SH-SY5Y (cell line): Measurements from ENCODE around the gene MAST4.

Source experiments
- GATA2 ChIP-seq: IDR thresholded peaks from 2 replicates; pipeline ENCODE4 v1.6.1; 2011; ENCODE audit warnings: mild to moderate bottlenecking, low read depth, low read length
- GATA3 ChIP-seq: IDR thresholded peaks from 2 replicates; pipeline ENCODE4 v1.6.1; 2011; ENCODE audit warnings: low read depth, mild to moderate bottlenecking, low read length, moderate library complexity

The MAST4 gene

DNA sequence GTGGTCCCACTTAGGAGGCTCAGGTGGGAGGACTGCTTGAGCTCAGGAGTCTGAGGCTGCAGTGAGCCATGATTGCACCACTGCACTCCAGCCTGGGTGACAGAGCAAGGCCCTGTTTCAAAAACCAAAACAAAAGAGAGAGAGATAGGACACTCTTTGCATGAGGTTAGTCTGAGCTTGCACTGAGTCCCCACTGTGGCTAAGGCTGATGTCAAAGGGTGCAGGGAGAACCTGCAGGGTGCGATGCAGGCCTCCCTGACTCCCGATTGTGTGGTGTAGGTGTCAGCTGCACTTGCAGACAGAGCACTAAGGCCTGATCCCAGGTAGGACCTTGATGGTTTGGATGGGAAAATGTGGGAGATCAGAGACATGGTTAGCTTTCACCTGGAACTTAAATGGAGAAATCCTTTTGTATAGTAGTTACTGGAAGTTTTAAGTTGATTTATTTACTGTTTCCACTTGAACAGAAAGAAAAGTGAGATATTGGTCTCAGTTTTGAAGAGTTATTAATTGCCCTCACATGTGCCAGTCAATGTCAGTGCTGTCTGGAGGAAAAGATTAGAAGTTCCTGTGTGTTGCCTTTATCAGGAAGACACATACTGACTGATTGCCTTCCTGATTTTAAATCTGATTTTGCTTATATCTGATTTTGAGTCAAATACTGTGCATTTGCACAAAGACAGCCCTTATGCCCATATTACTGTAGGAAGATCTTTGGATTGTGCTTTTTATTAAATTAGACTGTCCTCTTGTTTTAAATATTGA lies 260.0 kb downstream of the MAST4 start:
- TF ChIP-seq GATA2 = peak; percentile 19; the same call in 1 of the 2 replicates
- TF ChIP-seq GATA3 = peak; percentile 42; the same call in 1 of the 2 replicates

DNA sequence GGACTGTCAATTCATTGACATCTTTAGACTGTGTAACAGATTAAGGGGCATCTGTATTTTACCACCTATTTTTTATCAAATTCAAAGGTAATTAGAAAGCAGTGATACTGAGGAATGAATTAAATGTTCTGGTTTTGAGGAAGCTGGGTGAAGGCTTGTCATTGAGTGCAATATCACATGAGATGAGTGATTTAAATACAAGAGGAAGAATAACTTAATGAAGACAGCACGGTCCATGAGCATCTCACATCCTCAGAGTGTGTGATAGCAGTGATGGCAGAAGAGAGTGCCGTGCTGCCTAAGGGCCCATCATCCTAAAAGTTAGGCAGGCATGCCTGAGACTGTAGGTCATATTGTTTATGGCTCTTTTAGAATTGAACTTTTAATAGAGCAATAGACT lies 263.3 kb downstream of the MAST4 start:
- TF ChIP-seq GATA2 = no peak
- no peak for TF ChIP-seq GATA3

DNA sequence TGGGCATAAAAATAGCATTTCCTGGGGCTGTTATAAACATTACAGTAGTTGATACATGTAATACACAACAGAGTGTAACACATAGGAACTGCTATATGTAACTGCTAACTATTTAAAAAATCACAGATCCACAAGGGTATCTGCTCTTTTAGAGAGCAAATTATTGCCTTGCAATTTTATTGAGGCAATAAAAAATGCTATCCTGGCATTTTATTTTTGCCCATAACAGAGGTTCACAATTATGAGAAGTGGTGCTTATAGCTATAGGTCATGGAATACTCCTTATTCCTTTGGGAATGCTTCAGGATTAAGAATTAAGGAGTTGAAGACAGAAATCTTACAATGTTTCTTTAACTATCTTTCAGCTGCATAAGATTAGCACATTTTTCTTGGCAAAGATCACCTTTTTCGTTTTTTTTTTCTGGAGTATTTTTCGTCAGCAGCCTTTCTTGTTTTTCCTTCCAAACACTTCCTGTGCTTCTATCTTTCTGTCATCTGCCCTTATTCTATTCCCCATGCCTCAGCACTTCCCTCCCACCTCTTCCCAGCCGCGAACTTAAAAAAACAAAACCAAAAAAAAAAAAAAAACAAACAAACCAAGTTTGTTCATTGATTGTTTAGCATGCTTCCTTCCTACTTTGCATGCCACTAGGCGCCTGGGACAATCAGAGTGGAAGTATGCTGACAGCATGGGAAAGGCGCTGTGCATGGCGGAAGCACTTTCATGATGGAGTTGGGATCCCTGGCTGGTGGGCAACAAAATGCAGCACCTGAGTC lies 264.2 kb downstream of the MAST4 start:
- TF ChIP-seq GATA3 = no peak
- TF ChIP-seq GATA2 = no peak

DNA sequence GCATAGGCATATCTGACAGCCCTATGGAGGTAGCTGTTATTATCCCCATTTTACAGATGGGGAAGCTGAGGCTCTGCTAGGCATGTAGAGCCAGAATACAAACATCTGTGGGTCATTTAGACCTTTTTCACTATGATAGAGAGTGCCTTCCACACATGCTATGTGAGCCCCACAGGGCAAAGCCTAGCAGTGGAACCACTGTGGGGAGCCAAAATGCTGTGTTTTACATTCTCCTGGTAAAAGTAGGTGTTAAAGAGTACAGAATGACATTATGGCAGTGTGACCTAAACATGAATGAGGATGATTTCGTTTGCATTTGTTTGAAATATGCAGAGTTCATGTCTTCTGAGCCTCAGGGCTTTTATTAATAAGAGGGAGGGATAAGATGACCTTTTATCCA lies 265.2 kb downstream of the MAST4 start:
- no peak for TF ChIP-seq GATA2
- no peak for TF ChIP-seq GATA3

DNA sequence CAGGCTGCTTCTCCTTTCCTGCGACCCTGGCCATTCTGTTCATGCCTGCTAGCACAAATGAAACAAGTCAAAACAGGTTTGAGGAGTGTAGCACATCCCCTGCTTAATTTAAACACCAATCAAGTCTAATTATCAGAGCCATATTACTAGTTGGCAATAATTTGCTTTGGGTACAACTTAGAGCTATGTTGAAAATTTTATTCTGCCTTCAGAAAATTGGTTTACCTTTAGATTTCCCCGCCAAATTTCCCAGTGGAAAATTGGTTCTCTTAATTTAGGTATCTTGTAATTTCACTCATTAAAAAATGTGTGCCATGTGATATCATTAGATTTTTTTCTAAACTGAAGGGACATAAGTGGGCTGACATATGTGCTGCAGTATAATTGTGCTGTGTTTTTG lies 265.8 kb downstream of the MAST4 start:
- TF ChIP-seq GATA2 (peak; percentile 47), GATA3 (no peak)

DNA sequence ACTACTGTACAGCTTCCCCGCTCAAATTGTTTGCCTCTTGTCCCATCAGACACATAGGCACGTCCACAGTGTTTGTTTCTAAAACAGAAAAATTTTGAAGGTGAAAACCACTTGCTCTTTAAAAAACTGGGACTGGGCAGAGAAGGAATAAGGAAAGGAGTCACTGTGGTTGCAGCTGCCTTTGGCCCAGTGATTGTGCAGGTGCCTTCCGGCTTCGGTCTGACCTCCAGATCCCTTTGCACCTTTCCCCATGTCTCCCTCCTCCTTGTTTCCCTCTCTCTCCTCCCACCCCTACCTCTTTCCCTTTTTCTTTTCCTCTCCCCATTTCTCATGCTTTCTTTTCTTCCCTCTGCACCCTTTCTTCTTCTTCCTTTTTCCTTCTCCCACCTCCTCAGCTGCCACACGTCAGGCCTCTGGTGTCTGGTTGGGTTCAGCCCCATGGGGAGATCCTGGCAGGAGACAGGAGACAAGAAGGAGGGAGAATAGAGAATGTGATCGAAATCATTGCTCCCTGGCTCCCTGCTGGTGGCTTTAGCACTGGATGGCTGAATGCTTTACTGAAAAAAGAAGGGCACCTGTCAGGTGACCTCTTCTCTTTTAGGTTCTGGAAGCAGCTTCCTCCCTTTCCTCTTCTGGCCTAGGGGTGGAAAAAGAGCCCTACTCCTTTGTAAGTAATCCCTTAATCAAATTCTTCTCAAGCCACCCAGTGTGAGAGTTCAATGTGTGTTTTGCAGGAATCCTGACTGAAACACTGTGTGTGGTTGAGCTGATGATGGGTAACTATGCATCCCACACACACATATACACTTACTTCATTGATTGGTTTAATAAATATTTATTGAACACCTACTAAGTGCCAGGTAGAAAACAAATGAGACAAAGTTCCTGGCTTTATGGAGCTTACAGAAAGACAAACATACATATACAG lies 267.3 kb downstream of the MAST4 start:
- no peak for TF ChIP-seq GATA2
- TF ChIP-seq GATA3 = no peak

DNA sequence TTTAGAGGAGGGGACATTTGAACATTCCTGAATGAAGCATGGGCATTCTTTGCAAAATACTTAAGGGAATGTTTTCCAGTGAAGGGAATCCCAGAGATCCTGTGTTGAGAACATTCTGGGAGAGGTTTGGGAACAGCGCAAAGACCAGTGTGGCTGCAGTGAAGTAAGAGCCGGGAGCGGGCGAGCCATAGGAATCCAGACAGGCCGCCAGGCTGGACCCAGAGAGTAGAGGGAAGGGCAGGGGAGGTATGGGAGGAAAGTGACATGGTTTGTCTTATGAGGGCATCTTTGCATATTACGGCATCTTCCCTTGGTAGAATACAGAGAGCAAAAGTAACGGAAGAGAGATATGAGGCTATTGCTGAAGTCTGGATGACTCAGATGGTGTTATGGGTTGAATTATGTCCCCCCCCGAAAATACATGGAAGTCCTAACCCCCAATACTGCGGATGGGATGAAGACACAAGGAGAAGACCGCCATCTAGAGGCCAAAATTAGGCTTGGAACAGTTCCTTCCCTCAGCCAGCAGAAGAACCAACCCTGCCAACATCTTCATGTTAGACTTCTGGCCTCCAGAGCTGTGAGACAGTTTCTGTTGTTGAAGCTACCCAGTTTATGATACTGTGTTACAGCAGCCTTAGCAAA lies 268.2 kb downstream of the MAST4 start:
- TF ChIP-seq GATA3 (no peak), GATA2 (no peak)

DNA sequence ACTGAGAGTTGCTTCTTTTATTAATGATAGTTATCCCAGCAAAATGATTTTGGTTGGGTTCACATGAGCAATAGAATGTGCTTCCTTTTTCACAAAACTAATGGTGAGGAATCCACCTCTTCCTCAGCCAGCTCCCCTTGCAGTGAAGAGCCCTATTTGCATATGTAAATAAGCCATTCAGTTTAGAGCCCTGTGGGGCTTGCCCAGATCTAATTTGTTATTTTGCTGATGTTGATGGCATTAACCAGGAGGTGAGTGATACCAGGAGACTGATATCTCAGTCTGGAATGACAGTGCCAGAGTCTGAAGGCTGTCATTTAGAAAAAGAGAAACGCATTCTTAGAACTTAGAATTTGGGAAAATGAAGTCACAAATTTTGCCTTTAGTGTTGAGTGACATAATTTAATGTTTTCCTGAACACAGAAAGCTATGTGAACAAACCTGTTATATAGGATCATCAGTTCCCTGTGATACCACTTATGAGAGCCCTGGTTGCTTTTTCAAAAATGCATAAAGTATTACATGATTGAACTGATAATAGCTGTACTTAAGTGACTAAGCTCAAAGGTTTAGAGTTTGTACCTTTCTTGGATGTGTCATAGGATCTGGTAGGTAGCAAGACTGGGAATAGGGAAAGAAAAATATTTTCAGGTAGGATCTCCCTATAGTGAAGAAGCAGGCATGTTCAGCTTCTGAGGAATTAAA lies 271.6 kb downstream of the MAST4 start:
- no peak for TF ChIP-seq GATA3
- TF ChIP-seq GATA2 = no peak

DNA sequence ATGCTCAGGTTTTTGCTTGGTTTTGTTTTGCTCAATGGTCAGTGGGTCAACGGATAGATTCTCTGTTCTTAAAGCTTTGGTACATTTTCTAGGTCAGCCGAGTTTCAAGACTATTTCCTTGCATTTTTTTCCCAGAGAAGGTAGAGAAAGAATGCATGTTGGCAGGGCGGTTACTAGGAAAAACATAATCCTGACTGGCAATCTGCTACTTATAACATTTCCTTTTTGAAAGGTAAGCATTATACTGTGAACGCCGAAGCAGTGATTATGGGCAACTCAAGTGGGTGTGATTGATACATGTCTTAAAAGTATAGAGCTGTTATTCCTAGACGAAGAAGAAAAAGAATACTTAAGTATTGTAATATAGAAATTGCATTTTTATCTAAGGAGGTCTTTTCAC lies 273.2 kb downstream of the MAST4 start:
- TF ChIP-seq GATA3 (no peak), GATA2 (no peak)

DNA sequence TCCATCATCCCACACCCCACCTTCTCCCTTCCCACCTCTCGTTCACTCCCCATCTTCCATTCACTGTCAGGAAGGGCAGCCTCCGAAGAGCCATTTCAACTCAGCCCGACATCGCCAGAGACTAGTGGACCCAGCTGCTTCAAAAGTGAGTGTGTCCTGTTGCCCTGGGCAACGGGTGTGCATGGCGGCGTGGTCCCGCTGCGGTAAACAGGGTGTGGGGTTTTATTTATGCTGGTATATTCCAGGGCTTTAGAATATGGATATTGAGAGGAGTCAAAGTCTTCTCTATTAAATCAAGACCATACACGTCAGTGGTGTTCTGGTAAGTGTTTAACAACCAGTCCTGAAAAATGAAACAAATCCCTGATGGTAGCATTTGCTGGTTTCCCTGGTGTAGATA lies 274.5 kb downstream of the MAST4 start:
- TF ChIP-seq GATA3 (no peak), GATA2 (no peak)

DNA sequence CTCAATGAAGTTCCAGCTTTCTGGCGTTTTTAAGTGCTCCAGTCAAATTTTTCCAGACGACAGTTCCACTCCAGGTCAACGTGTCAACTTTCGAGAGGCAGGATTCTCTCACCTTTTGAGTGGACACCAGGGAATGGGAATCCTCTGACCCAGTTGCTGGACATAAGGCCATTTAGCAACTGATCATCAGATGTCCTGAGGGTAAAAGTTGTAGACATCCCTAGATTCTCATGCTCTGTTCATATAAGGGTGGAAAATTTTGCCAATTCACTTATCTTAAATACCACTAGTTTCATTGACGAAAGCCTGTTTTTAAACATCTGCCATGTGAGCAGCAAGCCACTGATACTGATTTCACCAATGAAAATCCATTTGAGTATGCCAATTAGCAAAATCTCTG lies 275.5 kb downstream of the MAST4 start:
- TF ChIP-seq GATA2 (no peak), GATA3 (no peak)

DNA sequence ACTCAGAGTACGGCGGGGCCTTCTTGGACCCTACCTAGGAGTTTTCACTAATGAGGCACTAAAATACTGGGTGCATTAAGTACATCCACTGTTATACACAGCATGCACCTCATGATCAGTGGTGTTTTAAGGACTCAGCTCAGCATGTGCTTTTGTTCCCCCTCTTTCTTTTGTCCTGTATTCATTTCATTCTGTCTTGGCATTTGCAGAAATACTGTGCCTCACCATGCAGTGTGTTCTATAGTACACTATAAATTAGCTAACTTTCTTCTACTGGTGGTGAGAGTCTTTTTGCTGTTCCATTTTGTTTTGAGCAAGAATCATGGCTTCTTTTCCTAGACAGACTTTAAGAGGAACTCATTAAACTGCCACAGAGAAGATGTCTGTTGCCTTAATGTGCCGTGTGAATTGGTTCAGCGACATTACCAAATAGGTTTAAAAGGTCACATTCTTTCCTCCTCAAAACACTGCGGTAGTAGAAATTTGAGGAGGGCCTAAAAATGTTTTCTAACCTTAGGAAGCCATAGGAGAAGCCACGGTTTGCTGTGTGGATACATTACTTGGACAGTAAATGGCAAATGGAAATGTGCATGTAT lies 276.6 kb downstream of the MAST4 start:
- no peak for TF ChIP-seq GATA2
- no peak for TF ChIP-seq GATA3

DNA sequence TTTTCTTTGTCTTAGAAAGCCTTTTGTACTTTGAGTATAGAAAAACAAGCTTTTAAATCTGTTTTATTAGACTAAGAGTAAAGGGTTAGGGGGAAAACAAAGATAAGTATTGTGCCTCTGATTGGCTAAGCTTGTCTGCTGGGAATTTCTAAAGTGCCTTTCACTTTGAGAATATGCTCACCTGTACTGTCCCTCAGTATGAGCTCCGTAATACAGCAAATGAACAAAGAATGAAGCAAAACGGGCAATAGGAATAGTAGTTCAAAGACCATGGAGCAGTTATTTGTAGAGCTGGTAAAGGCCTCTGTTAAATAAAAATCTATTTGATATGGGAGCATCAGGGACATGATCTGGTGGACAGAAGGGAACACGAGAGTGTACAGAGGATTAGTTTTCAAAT lies 277.8 kb downstream of the MAST4 start:
- TF ChIP-seq GATA3 = no peak
- no peak for TF ChIP-seq GATA2
